Gastroesophageal sphincter (tissue), 4 donors: ENCODE results near the gene SPAG4. TPM values are rescaled to one million over a fixed set of nuclear protein-coding genes. Genes with fewer than 3 reads are reported as not detected.

ENCODE experiments used
- ATAC-seq: fragments of 150-250 bp; one replicate; pipeline ENCODE4 v1.9.1; 2016; ENCODE audit warnings: mild to moderate bottlenecking, moderate library complexity
- H3K27ac ChIP-seq, 4 donors: fragments of 200-600 bp; sonication (generic) in 3 of 4; 1 replicate in 3 of 4; 2 replicates in 1 of 4; pipeline ENCODE4 v1.5.1; 2016 to 2019
- H3K27me3 ChIP-seq: fragments of 200-600 bp; sonication (generic); one replicate; pipeline ENCODE4 v1.5.1; 2019
- H3K36me3 ChIP-seq, 2 donors: fragments of 200-600 bp; sonication (generic); one replicate each; pipeline ENCODE4 v1.5.1; 2019; ENCODE audit warnings: control low read depth in 1 of 2
- H3K4me1 ChIP-seq, 3 donors: fragments of 200-600 bp; sonication (generic); 1 replicate in 2 of 3; 2 replicates in 1 of 3; pipeline ENCODE4 v1.5.1; 2016 to 2019; ENCODE audit warnings: control low read depth in 2 of 3
- H3K4me3 ChIP-seq, 2 donors: fragments of 200-600 bp; sonication (generic); one replicate each; pipeline ENCODE4 v1.5.1; 2019; ENCODE audit warnings: mild to moderate bottlenecking in 1 of 2, moderate library complexity in 1 of 2
- H3K9me3 ChIP-seq, 3 donors: fragments of 200-600 bp; sonication (generic); one replicate each; pipeline ENCODE4 v1.5.1; 2017 to 2019; ENCODE audit warnings: control low read depth in 2 of 3
- EP300 ChIP-seq: sonication (generic); formaldehyde crosslinking; IDR thresholded peaks from one replicate; pipeline ENCODE4 v1.6.1; 2017; ENCODE audit warnings: antibody characterized with exemption, mild to moderate bottlenecking
- POLR2A ChIP-seq, 2 donors: fragments of 450-650 bp; IDR thresholded peaks; one replicate each; pipeline ENCODE4 v1.6.1; 2017; ENCODE audit warnings: antibody characterized with exemption in 2 of 2, mild to moderate bottlenecking in 2 of 2, moderate library complexity in 1 of 2
- POLR2AphosphoS5 ChIP-seq: sonication (generic); formaldehyde crosslinking; IDR thresholded peaks from one replicate; pipeline ENCODE4 v1.6.1; 2017; ENCODE audit warnings: antibody characterized with exemption
- WGBS, 2 donors: methylation state at CpG; one replicate each; pipeline ENCODE4 v1.1.5; 2018; ENCODE audit warnings: low coverage in 1 of 2; 5-methylcytosine and 5-hydroxymethylcytosine counted together
- total RNA-seq, 4 donors: library from RNA; depleted of rRNA; stranded (reverse); fragments of >200 nt; gene quantifications; one replicate each; pipeline ENCODE4 v1.1.0, GENCODE V29; 2016
- TF ChIP-seq, protein P1 (sequence below), 4 experiments: fragments of 200-600 bp in 2 of 4; fragments of 450-650 bp in 2 of 4; sonication (generic) in 1 of 4; IDR thresholded peaks; one replicate each; pipeline ENCODE4 v1.5.1; 2017 to 2019; ENCODE audit warnings: antibody characterized with exemption in 4 of 4, mild to moderate bottlenecking in 2 of 4, moderate library complexity in 2 of 4

SPAG4 gene
- total RNA-seq, 4 donors from 2014 or later: 0.85 to 3.5 (median 2.9) TPM

DNA sequence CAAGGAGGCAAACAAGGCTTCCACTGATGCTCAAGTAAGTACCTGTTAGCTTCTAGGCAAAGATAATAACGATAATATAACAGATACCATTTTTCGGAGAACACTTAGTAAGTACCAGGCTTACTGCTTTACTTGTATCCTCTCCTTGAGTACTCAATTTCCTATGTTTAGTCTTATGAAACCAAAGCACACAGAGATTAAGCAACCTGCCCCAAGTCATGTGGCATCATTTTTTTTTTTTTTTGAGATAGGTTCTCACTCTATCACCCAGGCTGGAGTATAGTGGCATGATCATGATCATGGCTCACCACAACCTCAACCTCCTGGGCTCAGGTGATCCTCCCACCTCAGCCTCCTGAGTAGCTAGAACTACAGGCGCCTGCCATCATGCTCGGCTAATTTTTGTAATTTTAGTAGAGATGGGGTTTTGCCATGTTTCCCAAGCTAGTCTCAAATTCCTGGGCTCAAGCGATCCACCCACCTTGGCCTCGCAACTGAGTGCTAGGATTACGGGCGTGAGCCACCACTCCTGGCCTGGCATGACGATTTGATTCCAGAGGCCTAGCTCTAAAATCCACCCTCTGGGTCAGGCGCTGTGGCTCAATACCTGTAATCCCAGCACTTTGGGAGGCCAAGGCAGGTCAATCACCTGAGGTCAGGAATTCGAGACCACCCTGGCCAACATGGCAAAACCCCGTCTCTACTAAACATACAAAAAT lies 14.0 kb downstream of the SPAG4 start:
- Histone ChIP-seq H3K9me3 (no peaks in the 10 kb centered on the region), H3K4me1 (no peaks in the 10 kb centered on the region), H3K36me3 (peaks cover 0 to 80% of the 10 kb centered on the region in 2 donors), H3K4me3 (no peak overlapping the region), H3K27me3 (no peaks in the 10 kb centered on the region), H3K27ac (no peak overlapping the region)
- TF ChIP-seq EP300: no peak
- TF ChIP-seq POLR2A (IDR thresholded peaks at IDR 0.05): no peak
- TF ChIP-seq, protein P1, sequence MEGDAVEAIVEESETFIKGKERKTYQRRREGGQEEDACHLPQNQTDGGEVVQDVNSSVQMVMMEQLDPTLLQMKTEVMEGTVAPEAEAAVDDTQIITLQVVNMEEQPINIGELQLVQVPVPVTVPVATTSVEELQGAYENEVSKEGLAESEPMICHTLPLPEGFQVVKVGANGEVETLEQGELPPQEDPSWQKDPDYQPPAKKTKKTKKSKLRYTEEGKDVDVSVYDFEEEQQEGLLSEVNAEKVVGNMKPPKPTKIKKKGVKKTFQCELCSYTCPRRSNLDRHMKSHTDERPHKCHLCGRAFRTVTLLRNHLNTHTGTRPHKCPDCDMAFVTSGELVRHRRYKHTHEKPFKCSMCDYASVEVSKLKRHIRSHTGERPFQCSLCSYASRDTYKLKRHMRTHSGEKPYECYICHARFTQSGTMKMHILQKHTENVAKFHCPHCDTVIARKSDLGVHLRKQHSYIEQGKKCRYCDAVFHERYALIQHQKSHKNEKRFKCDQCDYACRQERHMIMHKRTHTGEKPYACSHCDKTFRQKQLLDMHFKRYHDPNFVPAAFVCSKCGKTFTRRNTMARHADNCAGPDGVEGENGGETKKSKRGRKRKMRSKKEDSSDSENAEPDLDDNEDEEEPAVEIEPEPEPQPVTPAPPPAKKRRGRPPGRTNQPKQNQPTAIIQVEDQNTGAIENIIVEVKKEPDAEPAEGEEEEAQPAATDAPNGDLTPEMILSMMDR (IDR thresholded peaks at IDR 0.05): no peak
- no peak for TF ChIP-seq POLR2AphosphoS5
- 82 to 100% methylated on average over 3 of the region's 12 CpGs for WGBS, 2 donors
- no peak for ATAC-seq

DNA sequence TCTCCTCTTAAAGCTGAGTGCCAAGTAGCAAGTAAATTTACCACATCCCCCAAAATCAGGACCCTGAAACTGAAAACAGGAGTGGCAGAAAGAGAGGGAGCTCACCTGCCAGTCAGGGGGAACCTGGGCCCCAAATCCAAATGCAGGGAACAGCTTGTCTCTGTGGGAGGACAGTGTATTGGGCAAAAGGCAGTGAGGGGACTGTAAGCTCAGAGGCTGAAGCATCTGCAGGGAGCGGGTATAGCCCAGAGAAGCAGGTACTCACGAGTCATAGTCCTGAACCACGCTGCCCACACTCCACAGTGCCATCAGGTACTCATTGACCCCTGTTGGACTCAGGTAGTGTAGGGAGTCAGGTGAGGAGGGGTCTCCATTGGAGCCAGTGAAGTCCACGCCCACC lies 15.0 kb downstream of the SPAG4 start:
- Histone ChIP-seq H3K9me3 (no peaks in the 10 kb centered on the region), H3K4me1 (no peaks in the 10 kb centered on the region), H3K27ac (no peak overlapping the region), H3K27me3 (no peaks in the 10 kb centered on the region), H3K4me3 (no peak overlapping the region), H3K36me3 (peaks cover 0 to 69% of the 10 kb centered on the region in 2 donors)
- no peak for ATAC-seq
- WGBS, 2 donors: 90% methylated on average over 2 of the region's 4 CpGs; no CpG with 5 or more reads in 1 of the 2 donors
- TF ChIP-seq POLR2A (IDR thresholded peaks at IDR 0.05): no peak
- TF ChIP-seq, protein P1 (IDR thresholded peaks at IDR 0.05): no peak
- no peak for TF ChIP-seq POLR2AphosphoS5
- TF ChIP-seq EP300: no peak

DNA sequence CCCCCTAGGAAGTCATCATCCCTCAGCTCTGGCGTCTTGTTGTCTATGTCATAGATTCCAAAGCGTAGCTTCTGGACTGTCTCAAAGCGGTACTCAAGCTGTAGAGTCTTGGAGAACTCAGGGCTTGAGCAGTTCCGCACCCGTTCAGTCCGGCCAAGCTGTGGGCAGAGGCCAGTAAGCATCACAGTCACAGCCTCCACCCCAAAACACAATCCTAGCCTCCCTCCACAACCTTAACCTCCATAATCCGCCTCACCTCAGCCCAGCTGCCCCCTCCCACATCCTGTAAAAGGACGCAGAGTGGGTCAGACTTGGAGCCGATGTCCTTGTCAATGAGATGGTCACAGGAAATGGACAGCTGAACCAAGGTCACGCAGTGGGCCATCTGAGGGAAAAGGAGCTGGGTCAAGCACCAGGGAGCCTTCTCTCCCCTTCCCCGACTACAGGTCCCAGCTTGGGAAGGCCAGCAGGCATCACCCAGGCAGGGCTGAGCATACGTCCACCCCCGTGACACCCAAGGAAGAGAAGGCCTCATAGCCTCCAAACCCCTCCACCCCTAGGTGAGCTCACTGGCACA lies 17.0 kb downstream of the SPAG4 start:
- Histone ChIP-seq H3K27me3 (no peaks in the 10 kb centered on the region), H3K4me3 (no peak overlapping the region), H3K4me1 (peaks cover 0 to 8% (median 0%) of the 10 kb centered on the region in 3 donors), H3K27ac (no peak overlapping the region), H3K9me3 (no peaks in the 10 kb centered on the region), H3K36me3 (peaks cover 0 to 50% of the 10 kb centered on the region in 2 donors)
- WGBS, 2 donors: 95% methylated on average over 4 of the region's 13 CpGs; no CpG with 5 or more reads in 1 of the 2 donors
- TF ChIP-seq, protein P1 (IDR thresholded peaks at IDR 0.05): no peak
- no peak for TF ChIP-seq POLR2AphosphoS5
- TF ChIP-seq POLR2A (IDR thresholded peaks at IDR 0.05): no peak
- no peak for TF ChIP-seq EP300
- no peak for ATAC-seq

DNA sequence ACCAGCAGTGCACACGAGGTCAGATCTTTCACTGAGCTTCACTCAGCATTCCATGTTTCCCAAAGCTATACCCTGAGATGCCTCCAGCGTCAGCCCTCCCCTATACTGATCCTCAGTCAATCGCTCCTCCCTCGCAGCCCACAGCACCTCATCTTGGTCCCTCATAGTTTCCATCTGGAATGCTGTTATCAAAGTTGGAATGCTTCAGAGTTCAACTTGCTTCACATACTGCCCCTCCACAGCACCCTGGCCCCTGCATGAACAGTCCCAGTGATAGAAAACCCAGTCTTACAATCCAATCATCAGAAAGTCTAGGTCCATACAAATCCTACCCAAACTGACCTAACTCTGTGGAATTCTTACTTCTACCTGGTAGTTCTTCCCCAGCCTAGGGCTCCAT lies 20.0 kb downstream of the SPAG4 start:
- Histone ChIP-seq H3K9me3 (no peaks in the 10 kb centered on the region), H3K27me3 (no peaks in the 10 kb centered on the region), H3K4me1 (peaks cover 0 to 24% (median 0%) of the 10 kb centered on the region in 3 donors), H3K36me3 (peaks cover 0 to 19% of the 10 kb centered on the region in 2 donors), H3K4me3 (no peak overlapping the region), H3K27ac (no peak overlapping the region)
- no peak for ATAC-seq
- TF ChIP-seq EP300 (no peak), POLR2A (IDR thresholded peaks at IDR 0.05) (no peak), POLR2AphosphoS5 (no peak)
- TF ChIP-seq, protein P1 (IDR thresholded peaks at IDR 0.05): no peak
- 81 to 83% methylated on average over 1 to 3 of the region's 4 CpGs for WGBS, 2 donors

DNA sequence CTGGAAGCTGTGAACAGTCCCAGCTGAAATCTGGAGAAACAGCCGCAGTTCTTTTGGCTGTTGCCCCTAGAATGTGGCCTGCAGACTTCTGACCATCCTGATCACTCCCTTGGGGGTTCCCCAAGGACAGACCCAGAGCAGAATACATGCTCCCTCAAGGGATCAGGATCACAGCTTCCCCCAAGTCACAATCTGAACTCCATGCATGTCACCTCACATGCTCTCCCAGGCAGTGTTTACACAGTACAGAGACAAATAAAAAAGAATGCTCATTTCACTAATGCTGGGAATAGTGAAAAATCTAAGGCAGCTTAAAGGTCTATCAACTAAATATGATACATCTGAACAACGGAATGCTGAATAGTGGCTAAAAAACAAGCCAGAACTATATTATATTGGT lies 20.5 kb downstream of the SPAG4 start:
- no peaks in the 10 kb centered on the region for H3K27me3 ChIP-seq
- no peaks in the 10 kb centered on the region for H3K9me3 ChIP-seq
- H3K4me3 ChIP-seq: no peak overlapping the region
- no peak overlapping the region for H3K27ac ChIP-seq
- peaks cover 0 to 24% (median 0%) of the 10 kb centered on the region in 3 donors for H3K4me1 ChIP-seq
- 93% methylated on average over 2 of the region's 2 CpGs for WGBS, 2 donors
- no peak for ATAC-seq
- TF ChIP-seq POLR2A (IDR thresholded peaks at IDR 0.05) (no peak), POLR2AphosphoS5 (no peak), EP300 (no peak)
- TF ChIP-seq, protein P1 (IDR thresholded peaks at IDR 0.05): no peak
- peaks cover 0 to 15% of the 10 kb centered on the region in 2 donors for H3K36me3 ChIP-seq
